Limb (tissue), 2 donors: Measurements from ENCODE around the gene TRAF1.

ENCODE experiments used
- DNase-seq, 2 donors: peaks; one replicate each; pipeline ENCODE4 v3.0.0-alpha.2; 2016; ENCODE audit errors: extremely low spot score in 2 of 2

TRAF1 gene

DNA sequence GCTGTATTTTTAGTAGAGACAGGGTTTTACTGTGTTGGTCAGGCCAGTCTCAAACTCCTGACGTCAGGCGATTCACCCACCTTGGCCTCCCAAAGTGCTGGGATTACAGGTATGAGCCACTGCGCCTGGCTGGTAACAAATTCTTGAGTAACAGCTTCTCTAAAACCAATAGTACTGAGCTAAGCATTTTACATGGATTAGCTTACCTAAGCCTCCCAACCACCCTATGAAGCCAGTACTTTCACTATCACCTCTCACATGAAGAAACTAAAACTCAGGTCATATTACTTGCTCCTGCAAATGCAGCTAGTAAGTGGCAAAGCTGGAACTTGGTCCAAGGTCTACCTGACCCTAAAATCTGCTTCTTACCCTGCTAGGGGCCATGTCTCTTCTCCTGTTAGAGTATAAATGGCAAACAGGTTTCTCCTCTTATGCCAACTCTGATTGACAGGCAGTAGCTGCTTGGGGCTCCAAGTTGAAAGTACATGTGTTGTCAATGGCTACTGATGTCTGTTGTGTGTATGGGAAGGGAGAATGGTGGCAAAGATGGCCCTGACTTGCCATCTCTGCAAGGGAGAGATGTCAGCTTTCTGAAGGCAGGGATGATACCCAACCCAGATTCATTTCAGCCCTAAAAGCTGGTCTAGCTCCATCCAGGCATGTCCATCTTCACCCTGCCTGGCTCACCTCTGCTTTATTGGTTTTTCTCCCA is 53.6 kb downstream of the TRAF1 start:
- no peak for DNase-seq

DNA sequence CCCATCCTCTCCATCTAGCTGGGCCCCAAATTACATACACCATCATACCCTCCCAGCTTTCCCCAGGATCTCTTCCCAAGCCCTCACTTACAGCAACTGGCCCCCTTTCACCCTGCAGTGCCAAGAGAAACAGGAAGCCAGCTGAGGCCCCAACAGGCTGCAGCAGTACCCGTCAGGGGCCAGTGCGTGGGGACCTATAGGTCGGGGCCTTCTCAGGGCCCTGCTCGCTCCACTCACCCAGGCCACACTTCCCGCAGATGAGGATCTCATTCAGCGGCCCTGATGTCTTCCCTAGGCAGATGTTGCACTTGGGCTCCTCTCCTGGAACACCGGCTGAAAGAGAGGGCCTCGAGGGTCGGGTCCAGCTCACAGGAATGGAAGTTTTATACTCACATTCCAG is 56.4 kb downstream of the TRAF1 start:
- DNase-seq, result peak in 1 of 2 donors; percentile 35

DNA sequence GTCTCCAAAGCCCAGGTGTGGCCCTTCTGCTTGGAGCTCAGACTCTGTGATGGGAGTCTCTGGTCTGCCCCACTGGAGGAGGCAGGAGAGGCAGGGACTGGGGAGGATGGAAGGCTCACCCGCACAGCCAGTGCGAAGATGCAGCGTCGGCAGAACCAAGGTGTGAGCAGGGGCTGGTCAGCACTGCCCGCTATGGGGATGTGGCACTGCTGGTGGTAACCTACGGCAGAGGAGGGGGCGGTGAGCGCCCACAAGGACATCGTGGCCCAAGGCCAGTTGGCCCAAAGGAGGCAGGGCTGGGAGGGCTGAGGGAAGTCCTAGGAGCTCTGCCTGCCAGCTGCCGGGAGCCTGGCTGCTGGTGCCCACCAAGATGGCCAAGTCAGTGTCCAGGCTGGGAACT is 56.9 kb downstream of the TRAF1 start:
- DNase-seq, result peak in 1 of 2 donors; percentile 30

DNA sequence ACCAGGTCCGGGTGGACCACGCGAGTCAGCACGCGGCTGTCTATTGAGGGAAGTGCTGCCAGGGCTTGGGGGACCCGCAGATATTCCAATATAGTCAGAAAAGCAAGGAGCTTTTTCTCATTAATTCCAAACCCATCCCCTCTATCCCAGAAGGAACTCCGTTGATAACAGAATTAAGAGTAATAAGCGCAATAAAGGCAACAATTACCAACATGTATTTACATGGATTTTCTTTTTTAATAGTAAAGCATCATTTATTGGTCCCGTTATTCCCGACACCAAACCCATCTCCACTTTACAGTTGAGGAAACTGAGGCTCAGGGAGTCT is 57.3 kb downstream of the TRAF1 start:
- DNase-seq, result no peak

DNA sequence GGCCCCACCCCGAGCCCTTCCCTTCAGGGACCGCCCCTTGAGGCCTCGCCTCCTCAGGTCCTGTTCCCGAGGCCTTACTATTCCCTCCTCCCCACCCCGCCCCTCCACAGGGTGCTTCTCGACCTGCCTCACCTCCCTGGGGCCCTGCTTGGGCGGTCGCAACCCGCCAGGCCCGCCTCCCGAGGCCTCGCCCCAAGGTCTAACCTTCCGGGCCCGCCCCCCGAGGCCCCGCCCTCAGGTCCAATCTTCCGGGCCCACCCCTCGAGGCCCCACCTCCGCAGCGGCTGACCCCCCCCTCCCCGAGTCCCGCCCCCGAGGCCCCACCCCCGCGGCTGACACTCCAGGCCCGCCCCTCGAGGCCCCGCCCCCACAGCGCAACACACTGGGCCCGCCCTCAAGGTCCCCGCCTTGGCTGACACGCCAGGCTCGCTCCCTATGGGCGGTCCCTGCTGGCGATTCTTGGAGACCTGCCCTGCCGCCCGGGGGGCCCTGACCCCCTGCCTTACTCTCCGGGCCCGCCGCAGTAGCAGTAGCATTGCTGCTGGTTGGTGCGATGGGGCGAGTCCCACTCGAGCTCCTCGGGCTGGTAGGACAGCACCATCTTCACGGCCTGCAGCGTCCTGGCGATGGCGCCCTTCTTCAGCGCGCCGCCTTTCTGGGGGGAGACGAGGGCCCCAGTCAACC is 57.8 kb downstream of the TRAF1 start:
- peak; percentile 87 to 98 for DNase-seq

DNA sequence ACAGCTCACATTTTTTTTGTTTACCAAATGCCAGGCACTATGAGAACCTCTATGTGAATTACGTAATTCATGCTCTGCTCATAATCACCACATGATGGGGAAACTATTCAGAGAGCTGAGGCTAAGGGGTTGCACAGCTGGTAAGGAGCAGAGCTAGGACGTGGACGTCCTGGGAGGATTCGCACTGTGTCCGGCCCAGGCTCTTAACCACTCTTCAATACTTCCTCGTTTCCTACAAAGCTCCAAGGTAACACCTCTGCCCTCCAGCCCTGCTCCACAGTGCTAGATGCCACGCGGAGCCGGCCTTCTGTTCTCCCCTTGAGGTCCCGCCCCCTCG is 58.3 kb downstream of the TRAF1 start:
- no peak for DNase-seq

DNA sequence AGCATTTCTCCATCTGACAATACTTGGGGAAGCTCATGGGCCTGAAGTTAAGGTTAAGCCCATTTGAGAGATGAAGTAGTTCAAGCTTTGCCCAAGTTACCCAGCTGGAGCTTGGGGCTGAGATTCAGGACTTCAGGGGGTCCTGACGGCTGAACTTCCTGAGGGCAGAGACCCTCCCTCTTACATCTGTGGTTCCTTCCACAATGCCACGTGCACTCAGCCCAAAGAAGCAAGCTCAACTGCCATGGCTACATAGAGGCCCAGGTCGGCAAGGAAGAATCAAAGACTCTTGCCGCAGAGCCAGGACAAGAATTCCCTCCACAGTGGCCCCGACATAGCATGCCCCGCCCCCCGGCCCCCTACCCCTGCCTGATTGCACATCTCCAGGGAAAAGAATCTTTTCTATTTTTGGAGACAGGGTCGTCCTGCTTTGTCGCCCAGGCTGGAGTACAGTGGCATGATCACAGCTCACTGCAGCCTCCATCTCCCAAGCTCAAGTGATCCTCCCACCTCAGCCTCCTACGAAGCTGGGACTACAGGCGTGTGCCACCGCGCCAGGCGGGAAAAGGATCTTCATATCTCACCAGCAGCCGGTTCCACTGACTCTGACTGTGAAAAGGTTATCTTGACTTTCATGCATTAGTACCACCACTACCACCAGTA is 58.8 kb downstream of the TRAF1 start:
- peak in 1 of 2 donors; percentile 35 for DNase-seq

DNA sequence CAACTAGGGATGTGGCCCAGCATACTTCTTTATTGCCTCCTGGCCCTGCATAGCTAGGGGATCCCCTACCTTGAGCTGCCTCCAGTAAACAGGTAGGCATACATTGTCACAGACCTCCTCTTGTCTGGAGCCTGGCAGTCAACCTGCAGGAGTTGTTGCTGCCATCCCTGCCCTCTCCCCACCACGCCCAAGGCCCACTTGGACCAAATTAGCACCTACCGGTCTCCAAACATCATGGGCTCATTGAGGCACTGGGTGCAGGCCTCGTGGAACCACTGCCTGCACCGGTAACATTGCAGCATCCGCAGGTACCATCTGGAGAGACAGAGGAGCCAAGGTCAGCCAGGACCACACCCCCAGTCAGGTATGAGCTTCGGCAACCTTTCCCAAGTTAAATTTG is 59.9 kb downstream of the TRAF1 start:
- no peak for DNase-seq

DNA sequence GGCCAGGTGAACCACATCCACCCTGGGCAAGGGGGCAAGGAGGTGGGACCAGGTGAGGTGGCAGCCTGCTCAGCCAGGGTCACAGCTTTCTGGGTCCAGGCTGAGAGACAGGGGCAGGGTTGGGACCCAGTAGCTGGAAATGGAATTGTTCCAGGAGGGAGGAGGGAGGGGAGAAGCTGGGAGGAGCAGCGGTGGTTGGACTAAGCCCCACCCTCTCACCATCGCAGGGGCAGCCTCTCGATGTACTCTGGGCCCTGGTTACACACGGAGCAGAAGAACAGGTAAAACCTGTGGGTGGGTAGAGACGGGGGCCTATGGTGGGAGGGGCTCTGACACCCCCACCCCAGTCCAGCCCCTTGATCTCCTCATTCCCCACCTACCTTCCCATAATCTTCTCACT is 60.8 kb downstream of the TRAF1 start:
- DNase-seq, result no peak

DNA sequence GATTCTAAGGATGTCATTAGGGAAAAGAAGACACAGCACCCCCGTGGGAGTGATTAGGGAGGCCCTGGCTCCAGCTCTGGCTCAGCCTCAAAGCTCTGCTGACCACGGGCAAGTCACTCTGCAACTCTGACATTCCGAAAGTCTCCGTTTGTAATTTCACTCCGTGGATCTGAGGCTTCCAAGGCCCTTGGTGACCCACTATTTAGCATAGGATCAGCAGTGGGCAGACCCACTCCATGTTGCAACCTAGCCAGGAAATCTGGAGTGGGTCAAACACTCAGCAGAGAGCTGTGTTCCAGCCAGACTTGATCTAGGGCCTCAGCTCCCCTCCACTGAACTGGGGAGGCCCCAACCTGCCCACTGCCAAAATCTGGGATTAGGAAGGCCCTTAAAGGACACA is 61.4 kb downstream of the TRAF1 start:
- DNase-seq, result no peak

DNA sequence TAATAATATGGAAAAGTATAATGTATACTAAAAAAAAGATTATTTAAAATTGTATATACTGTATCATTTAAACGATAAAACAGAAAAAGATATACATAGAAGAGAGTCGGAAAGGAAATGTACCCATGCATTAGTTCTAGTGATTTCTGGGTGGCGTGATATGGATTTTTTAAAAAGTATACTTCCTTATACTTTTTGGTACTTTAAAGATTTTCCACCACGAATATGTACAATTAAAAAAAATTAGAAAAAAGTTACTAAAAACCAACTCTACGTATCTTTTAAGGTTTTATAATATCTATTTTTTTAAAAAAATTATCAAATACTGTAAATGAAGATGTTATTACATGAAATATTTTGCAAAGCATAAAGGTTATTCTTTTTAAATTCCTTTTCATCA is 61.9 kb downstream of the TRAF1 start:
- DNase-seq, result no peak

DNA sequence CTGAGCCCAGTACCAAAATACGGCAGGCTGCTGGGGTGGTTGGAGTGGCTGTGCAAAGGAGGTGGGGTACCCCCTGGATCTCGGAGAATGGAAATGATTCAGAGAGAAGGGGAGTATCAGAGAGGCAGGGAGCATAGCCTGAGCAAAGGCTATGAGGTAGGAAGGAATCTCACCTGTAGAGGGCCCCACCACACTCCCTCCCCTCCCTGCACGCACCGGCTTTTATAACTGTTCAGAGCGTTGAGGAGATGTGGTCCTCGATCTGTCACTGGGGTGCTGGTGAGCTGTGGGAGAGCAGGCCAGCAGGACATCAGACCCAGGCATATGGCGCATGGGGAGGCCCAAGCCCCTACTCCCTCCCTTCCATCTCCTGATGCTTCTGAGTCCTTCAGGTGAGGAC is 62.8 kb downstream of the TRAF1 start:
- no peak for DNase-seq

DNA sequence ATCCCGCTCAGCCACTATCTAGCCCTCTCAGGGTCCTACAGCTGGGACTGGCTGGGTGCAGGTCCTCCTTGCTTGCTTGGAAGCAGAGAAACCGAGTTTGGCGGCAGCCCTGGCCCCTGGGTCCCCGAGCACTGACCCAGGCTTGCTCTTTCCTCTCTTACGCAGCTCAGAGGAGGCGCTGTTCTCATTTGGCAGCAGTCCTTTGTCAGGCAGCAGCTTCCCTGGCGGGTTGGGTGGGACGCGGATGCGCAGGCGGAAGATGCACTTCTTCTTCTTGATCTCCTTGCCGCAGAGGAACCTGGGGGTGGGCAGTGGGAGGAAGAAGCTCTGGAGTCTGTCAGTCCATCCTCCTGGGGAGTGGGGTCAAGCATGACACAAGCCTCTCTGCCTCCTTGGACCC is 64.1 kb downstream of the TRAF1 start:
- DNase-seq, result no peak

DNA sequence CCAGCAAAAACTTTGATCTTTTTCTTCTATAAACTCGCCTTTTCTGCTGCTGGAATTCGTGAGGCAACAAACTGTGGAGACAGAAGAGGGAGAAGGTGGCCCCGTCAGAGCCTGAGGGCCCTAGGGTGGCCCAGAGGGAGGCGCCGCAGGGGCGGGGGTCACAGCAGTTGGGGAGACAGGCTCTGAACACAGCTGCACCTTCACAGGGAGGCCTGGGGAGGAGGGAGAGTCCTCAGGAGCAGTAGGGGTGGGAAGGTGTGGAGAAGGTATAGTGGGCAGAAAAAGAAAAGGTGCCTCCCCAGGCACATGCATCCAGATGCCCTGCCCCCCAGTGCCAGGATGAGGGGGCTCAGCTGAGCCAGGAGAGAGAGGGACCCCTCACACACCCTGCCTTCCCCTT is 64.7 kb downstream of the TRAF1 start:
- DNase-seq, result no peak

DNA sequence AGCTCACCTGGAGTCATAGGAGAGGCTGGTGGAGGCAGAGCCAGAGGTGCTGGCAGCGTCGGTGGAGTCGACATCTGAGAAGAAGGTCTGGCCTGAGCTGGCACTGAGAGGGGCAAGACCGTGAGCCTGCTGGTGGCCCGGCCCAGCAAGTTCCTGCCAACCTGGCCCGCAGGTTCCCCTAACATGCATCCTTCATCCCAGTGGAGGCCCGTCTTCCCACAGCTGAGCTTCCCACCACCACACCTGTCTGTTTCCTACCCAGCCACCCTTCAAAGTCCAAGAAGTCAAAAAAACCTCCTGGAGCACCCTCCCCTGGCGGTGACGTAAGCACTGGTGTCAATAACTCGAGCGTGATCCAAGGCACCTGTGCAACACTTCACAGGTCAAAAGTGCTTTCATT is 66.5 kb downstream of the TRAF1 start:
- no peak for DNase-seq

DNA sequence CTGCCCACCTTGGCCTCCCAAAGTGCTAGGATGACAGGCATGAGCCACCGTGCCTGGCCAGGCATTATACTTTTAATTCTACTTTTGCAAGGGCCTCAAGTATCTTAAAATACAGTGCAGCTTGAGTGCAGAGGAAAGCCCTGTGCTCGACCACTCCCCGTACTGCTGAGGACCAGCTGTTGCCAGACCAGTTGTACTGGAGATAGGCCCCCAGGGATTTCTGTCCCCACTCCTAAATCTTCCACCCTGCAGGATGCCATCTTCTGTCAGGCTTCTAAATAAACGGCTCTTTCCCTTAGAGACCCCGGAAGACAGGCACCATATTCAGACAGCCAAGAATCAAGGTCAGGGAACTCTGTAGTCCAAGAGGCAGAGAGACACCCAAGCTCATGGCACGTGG is 67.2 kb downstream of the TRAF1 start:
- DNase-seq, result no peak

DNA sequence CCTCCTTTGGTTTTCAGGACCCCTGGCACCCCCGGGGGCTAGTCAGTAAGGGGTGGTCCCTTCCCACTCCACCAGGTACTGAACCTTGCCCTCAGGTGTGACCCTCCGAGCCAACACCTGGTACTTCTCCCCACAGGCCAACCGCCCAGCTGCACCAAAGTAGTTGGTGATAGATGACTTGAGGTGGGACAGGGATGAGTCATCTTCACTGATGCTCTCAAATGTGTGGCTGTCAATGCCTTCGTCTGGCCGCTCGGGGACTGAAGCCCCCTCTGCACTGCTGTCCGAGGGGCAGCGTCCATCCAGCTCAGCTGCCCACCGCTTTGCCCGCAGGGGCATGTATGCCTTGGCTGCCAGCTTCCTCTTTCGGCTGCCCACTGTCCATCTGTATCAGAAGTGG is 68.7 kb downstream of the TRAF1 start:
- no peak for DNase-seq

DNA sequence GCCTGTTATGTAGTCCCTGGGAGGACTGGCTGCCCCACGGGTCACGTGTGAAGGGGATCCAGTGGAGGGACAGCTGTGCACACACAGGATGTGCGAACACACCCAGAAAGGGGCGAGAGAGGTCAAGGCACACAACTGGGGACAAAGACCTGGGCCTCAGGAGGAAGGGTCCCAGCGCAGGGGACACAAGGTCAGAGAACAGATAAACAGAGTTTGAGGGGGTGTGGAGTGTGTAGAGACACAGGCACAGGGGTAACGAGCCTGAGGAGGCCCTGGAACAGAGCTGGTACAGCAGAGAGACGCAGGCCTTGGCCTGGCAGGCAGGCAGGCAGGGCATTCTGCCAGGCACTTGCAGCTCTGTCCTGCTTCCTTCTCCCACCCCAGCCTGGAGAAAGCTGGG is 69.1 kb downstream of the TRAF1 start:
- no peak for DNase-seq

DNA sequence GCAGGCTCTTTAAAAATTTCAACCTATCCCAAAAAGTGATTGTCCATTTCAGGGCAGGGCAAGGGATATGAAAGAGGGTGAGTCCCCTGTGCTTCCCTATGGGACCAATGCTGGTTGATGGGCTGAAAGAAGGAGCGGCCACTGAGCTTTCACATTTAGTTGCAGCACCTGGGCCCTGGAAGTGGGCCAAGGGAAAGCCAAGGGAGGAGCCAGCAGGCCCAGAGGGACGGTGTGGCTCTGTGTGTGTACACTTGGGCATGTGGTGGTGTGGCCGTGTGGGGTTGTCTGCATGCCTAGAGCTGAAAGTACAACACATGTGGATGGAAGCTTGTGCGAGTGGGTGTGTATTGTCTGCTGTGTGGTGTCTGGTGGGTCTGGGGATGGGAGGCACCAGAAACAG is 69.9 kb downstream of the TRAF1 start:
- no peak for DNase-seq

DNA sequence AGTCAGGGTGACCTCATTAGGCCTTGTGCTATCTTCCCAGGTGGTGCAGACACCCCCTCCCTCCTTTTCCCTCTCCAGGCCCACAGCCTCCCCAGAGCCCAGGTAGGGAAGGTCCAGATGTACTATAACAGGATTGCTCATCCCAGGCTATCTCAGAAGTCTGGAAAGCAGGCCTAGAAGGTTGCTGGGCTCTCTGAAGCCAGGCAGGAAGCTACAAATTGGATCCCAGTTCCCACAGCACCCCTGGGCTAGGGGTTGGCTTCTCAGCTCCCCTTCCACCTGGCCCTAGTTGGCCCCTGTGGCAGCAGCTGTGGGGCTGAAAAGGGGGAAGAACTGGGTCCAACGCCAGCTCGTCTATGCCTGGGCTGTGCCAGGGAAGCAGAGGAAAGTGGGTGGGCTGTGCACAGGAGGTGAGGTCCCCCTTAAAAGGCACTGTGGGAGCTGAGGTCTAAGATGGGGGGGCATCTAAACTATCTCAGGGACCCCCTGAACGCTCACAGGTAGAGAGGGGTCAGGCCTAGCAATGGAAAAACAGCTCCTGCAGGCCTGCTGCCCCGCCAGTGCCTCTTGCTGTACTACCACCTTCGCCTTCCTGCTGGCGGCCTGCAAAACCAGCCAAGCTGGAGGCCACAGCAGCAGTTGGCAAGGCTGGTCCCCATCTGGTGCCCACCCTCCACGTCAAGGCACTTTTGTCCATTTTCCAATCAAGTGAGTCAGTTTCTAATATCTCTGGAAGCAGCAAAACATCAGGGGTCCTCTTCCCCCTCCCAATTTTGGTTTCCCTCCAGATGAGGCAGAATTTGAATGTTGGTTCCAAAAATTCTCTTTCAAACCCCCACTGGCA is 70.5 kb downstream of the TRAF1 start:
- no peak for DNase-seq

DNA sequence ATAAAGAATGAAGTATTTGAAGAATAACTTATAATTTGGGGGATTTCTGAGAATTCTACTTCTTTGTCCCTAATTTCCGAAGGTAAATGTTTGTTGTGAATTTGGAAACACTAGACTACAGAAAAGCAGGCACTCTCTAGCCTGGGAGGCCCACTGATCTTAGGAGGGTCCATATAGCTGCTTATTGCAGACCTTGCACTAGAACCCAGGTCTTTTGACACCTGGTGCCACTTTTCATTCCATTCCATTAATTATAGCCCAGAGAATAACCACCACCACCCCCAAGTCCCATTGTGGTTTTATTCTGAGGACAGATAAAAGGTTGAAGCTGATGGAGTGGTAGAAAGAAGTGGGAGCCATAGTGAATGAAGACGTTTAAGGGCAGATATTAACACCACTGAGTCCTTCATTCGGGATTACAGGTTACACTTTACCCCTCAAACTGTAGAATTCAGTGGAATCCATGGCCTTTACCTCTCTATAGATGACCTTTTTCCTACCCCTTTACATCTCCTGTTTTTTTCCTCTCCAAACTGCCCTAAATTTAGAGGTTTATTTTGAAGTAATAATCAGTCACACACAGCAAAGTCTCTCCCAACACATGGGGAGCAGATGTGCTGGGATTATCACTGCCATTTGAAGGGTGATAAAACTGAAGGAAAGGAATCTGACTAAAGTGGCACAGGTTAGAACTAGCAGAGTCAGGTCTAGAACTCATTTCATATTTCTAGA is 71.8 kb downstream of the TRAF1 start:
- DNase-seq, result no peak

DNA sequence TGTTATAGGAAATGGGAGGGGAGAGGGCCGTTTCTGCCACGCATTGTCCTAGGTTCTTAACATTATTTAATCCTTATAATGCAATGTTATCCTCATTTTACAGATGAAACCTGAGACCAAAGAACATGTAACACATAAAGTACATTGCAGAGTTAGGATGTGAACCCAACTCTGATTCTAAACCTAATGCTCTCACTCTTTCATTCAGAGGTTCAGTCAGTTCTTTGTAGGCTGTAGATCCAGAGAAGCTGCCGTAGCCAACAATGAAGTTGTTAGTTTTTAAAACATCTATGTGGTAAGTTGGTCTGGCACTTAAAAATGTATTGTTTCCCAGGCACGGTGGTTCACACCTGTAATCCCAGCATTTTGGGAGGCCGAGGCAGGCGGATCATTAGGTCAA is 73.4 kb downstream of the TRAF1 start:
- DNase-seq, result no peak
